IMR-90 (cell line): ENCODE data around the gene MAML2. TPM values are rescaled to one million over a fixed set of nuclear protein-coding genes. Genes with fewer than 3 reads are reported as not detected.
A peak's percentile ranks its signal among the peaks of the same experiment; 100 is the strongest.

Source experiments
- ATAC-seq: fragments of 200-7000 bp; cut with Tn5 transposase; 2 replicates; pipeline ENCODE4 v1.9.1; 2020; ENCODE audit warnings: low read depth, mild to moderate bottlenecking, moderate library complexity
- BruUV-seq: library from RNA; stranded (reverse); fragments of 400-500 nt; replicated peaks from 2 replicates; lab custom pipeline; 2021; lab: Mats Ljungman, UMichigan
- CTCF ChIA-PET: fragments of 300-600 bp; formaldehyde crosslinking; extraction: SDS; loops from one replicate; lab custom pipeline; 2021; ENCODE audit warnings: antibody characterized with exemption; lab: Yijun Ruan, JAX
- POLR2A ChIA-PET: fragments of 300-600 bp; sonication (Branson Sonifier 250); formaldehyde crosslinking; loops from one replicate; lab custom pipeline; 2022; ENCODE audit warnings: antibody characterized with exemption; ENCODE audit not compliant: unreplicated experiment; lab: Charles Lee
- DNase-seq: peaks from one replicate; pipeline ENCODE4 v3.0.0; 2013
- H2AFZ ChIP-seq: replicated peaks from 2 replicates; pipeline ENCODE3; 2013; ENCODE audit warnings: low read length, mild to moderate bottlenecking; ENCODE audit not compliant: poor library complexity
- H2AK5ac ChIP-seq: 2 replicates; pipeline ENCODE4 v1.6.1; 2013; ENCODE audit warnings: low read depth, low read length, inconsistent platforms
- H2AK9ac ChIP-seq: replicated peaks from 2 replicates; pipeline ENCODE3; 2013; ENCODE audit warnings: mild to moderate bottlenecking, low read depth, low read length, moderate library complexity; ENCODE audit not compliant: poor library complexity
- H2BK120ac ChIP-seq: 2 replicates; pipeline ENCODE4 v1.6.1; 2013; ENCODE audit warnings: low read depth, low read length, inconsistent platforms
- H2BK15ac ChIP-seq: 3 replicates; pipeline ENCODE4 v1.6.1; 2013; ENCODE audit warnings: low read depth, low read length, inconsistent platforms
- H2BK20ac ChIP-seq: 2 replicates; pipeline ENCODE4 v1.6.1; 2013; ENCODE audit warnings: low read depth, mild to moderate bottlenecking, inconsistent platforms, low read length, moderate library complexity
- H2BK5ac ChIP-seq: 2 replicates; pipeline ENCODE4 v1.6.1; 2013; ENCODE audit warnings: mild to moderate bottlenecking, low read depth, low read length, inconsistent platforms; ENCODE audit not compliant: poor library complexity, severe bottlenecking
- H3K14ac ChIP-seq: replicated peaks from 2 replicates; pipeline ENCODE4 v1.6.1; 2013; ENCODE audit warnings: low read depth, low read length, inconsistent platforms
- H3K18ac ChIP-seq: 2 replicates; pipeline ENCODE4 v1.6.1; 2013; ENCODE audit warnings: low read depth, low read length, control low read depth
- H3K23ac ChIP-seq: 2 replicates; pipeline ENCODE4 v1.6.1; 2013; ENCODE audit warnings: low read depth, low read length, inconsistent platforms
- H3K27ac ChIP-seq: 2 replicates; pipeline ENCODE4 v1.5.1; 2013; ENCODE audit warnings: mild to moderate bottlenecking, control low read depth, low read length; ENCODE audit not compliant: insufficient read depth
- H3K27me3 ChIP-seq: 2 replicates; pipeline ENCODE4 v1.6.1; 2013; ENCODE audit warnings: low read length; ENCODE audit not compliant: control insufficient read depth, insufficient read depth
- H3K36me3 ChIP-seq: 2 replicates; pipeline ENCODE4 v1.6.1; 2013; ENCODE audit warnings: low read length, mixed read lengths; ENCODE audit not compliant: control insufficient read depth, insufficient read depth
- H3K4ac ChIP-seq: 2 replicates; pipeline ENCODE4 v1.6.1; 2013; ENCODE audit warnings: low read depth, low read length, inconsistent platforms
- H3K4me1 ChIP-seq: 2 replicates; pipeline ENCODE4 v1.6.1; 2013; ENCODE audit warnings: low read length, mixed read lengths; ENCODE audit not compliant: control insufficient read depth, insufficient read depth
- H3K4me2 ChIP-seq: 2 replicates; pipeline ENCODE4 v1.6.1; 2013; ENCODE audit warnings: low read depth, mild to moderate bottlenecking, control low read depth, low read length, moderate library complexity
- H3K4me3 ChIP-seq: 2 replicates; pipeline ENCODE4 v1.5.1; 2013; ENCODE audit warnings: low read depth, mild to moderate bottlenecking, control low read depth, low read length, moderate library complexity; ENCODE audit not compliant: insufficient read depth
- H3K56ac ChIP-seq: 2 replicates; pipeline ENCODE4 v1.6.1; 2013; ENCODE audit warnings: low read length, inconsistent platforms; ENCODE audit not compliant: insufficient read depth; ENCODE audit errors: extremely low read depth
- H3K79me1 ChIP-seq, 2 experiments: 2 replicates each; pipeline ENCODE4 v1.6.1; 2013; ENCODE audit warnings: low read length in 2 of 2, inconsistent platforms in 1 of 2, low read depth in 1 of 2
- H3K9ac ChIP-seq: 2 replicates; pipeline ENCODE4 v1.6.1; 2013; ENCODE audit warnings: low read depth, low read length, control low read depth
- H3K9me1 ChIP-seq: 2 replicates; pipeline ENCODE4 v1.6.1; 2013; ENCODE audit warnings: low read length, inconsistent platforms; ENCODE audit not compliant: insufficient read depth
- H3K9me3 ChIP-seq: 2 replicates; pipeline ENCODE4 v1.6.1; 2013; ENCODE audit warnings: low read length; ENCODE audit not compliant: control insufficient read depth, insufficient read depth
- H4K20me1 ChIP-seq: 2 replicates; pipeline ENCODE4 v1.6.1; 2013; ENCODE audit warnings: low read length, inconsistent platforms; ENCODE audit not compliant: insufficient read depth
- H4K5ac ChIP-seq: 2 replicates; pipeline ENCODE4 v1.6.1; 2013; ENCODE audit warnings: mild to moderate bottlenecking, low read depth, low read length, control low read depth
- H4K8ac ChIP-seq, 2 experiments: 2 replicates each; pipeline ENCODE4 v1.6.1; 2013; ENCODE audit warnings: low read depth in 2 of 2, low read length in 2 of 2, control low read depth in 1 of 2, inconsistent platforms in 1 of 2
- H4K91ac ChIP-seq: 2 replicates; pipeline ENCODE4 v1.6.1; 2013; ENCODE audit warnings: low read depth, low read length, inconsistent platforms; ENCODE audit not compliant: insufficient read depth
- BHLHE40 ChIP-seq: fragments of 150-350 bp; IDR thresholded peaks from 2 replicates; pipeline ENCODE4 v1.6.1; 2016; ENCODE audit warnings: mild to moderate bottlenecking, low read depth, low read length
- CEBPB ChIP-seq: IDR thresholded peaks from 2 replicates; pipeline ENCODE4 v1.6.1; 2012; ENCODE audit warnings: low read depth, low read length, improper control_type of control experiment
- ELK1 ChIP-seq: fragments of 150-350 bp; IDR thresholded peaks from 2 replicates; pipeline ENCODE4 v1.6.1; 2016; ENCODE audit warnings: low read depth, mild to moderate bottlenecking, low read length, moderate library complexity, borderline replicate concordance
- FOS ChIP-seq: fragments of 150-350 bp; IDR thresholded peaks from 2 replicates; pipeline ENCODE4 v1.6.1; 2016; ENCODE audit warnings: low read depth, low read length
- POLR2A ChIP-seq: IDR thresholded peaks from 2 replicates; pipeline ENCODE4 v1.6.1; 2012; ENCODE audit warnings: mild to moderate bottlenecking, low read depth, low read length
- RAD21 ChIP-seq: IDR thresholded peaks from 2 replicates; pipeline ENCODE4 v1.6.1; 2012; ENCODE audit warnings: low read length, improper control_type of control experiment
- RCOR1 ChIP-seq: IDR thresholded peaks from 2 replicates; pipeline ENCODE4 v1.6.1; 2012; ENCODE audit warnings: mild to moderate bottlenecking, low read length, improper control_type of control experiment; ENCODE audit not compliant: insufficient replicate concordance
- RFX5 ChIP-seq: IDR thresholded peaks from 2 replicates; pipeline ENCODE4 v1.8.0; 2012; ENCODE audit warnings: low read depth, mild to moderate bottlenecking, low read length, moderate library complexity
- SMC3 ChIP-seq: fragments of 150-350 bp; IDR thresholded peaks from 2 replicates; pipeline ENCODE4 v1.6.1; 2016; ENCODE audit warnings: low read depth, mild to moderate bottlenecking, antibody characterized with exemption, low read length, moderate library complexity
- USF2 ChIP-seq: fragments of 150-350 bp; IDR thresholded peaks from 2 replicates; pipeline ENCODE4 v1.6.1; 2017; ENCODE audit warnings: mild to moderate bottlenecking, antibody characterized with exemption, low read length, low read depth
- WGBS, 2 experiments: methylation state at CpG; one replicate each; pipeline versions ENCODE4 v1.1.5 to v1.1.7; 2013; ENCODE audit warnings: missing lambda C conversion rate in 2 of 2; ENCODE audit not compliant: insufficient read length in 1 of 2; ENCODE audit errors: extremely low coverage in 2 of 2; 5-methylcytosine and 5-hydroxymethylcytosine counted together
- dilution Hi-C: fragments of 300-500 bp; cut with HindIII; formaldehyde crosslinking; loops from one replicate; pipeline ENCODE4 v1.14.3; 2018; ENCODE audit warnings: low sequenced_read_pairs; ENCODE audit not compliant: unreplicated experiment
- in situ Hi-C: fragments of 300-500 bp; cut with MboI; formaldehyde crosslinking; loops from 3 replicates; pipeline ENCODE4 v1.14.3; 2019; ENCODE audit warnings: low sequenced_read_pairs, inconsistent platforms, mixed read lengths
- intact Hi-C: fragments of 100-400 bp; cut with micrococcal nuclease; formaldehyde crosslinking; loops from 2 replicates; pipeline ENCODE4 v1.10.0; 2022
- polyA plus RNA-seq, 3 experiments: library from polyadenylated mRNA; depleted of rRNA; stranded (reverse); fragments of >200 nt; gene quantifications; 2 replicates each; pipeline ENCODE4 v1.2.3, GENCODE V29; 2012; ENCODE audit warnings: low replicate concordance in 1 of 3
- total RNA-seq: library from RNA; depleted of rRNA; stranded (reverse); fragments of >200 nt; gene quantifications from 2 replicates; pipeline ENCODE4 v1.2.3, GENCODE V29; 2012

MAML2 gene
- total and polyA plus RNA-seq, 2 of the 4 experiments (the other 2 are of a cell fraction): 15.0 to 19.5 TPM

GRCh38 chr11:96169250-96169649, 173.7 kb downstream of the MAML2 start:
- Histone ChIP-seq H3K18ac (peak overlapping the region; percentile 39), H3K79me1 (peaks cover 48 to 85% of the 10 kb centered on the region in 2 experiments), H2AK9ac (peak overlapping the region; percentile 47), H2BK20ac (peak overlapping the region; percentile 37), H3K4me1 (peaks cover 22% of the 10 kb centered on the region), H2BK5ac (peak overlapping the region; percentile 7), H3K9me1 (peaks cover 29% of the 10 kb centered on the region), H3K23ac (no peak overlapping the region; the same call in 1 of the 2 replicates), H3K27me3 (no peaks in the 10 kb centered on the region), H4K8ac (peak overlapping the region; percentile 2 to 4; a peak in 1 of 4 replicates), H3K27ac (peak overlapping the region; percentile 13), H3K4ac (peak overlapping the region; percentile 32), H2BK15ac (peak overlapping the region; percentile 88; the same call in 1 of the 3 replicates), H2BK120ac (peak overlapping the region; percentile 75), H4K20me1 (no peaks in the 10 kb centered on the region), H3K4me2 (peak overlapping the region; percentile 44; the same call in 1 of the 2 replicates), H4K5ac (peak overlapping the region; percentile 67; the same call in 1 of the 2 replicates), H3K14ac (no peak overlapping the region; the same call in 1 of the 2 replicates), H3K9ac (no peak overlapping the region), H2AK5ac (peak overlapping the region; percentile 18; the same call in 1 of the 2 replicates), H3K36me3 (no peaks in the 10 kb centered on the region), H3K4me3 (no peak overlapping the region), H4K91ac (peak overlapping the region; percentile 60), H2AFZ (no peak overlapping the region), H3K56ac (peak overlapping the region; percentile 2; the same call in 1 of the 2 replicates), H3K9me3 (no peaks in the 10 kb centered on the region)
- TF ChIP-seq ELK1 (no peak), RFX5 (no peak), SMC3 (no peak), RCOR1 (no peak), POLR2A (no peak), FOS (no peak), USF2 (no peak), CEBPB (no peak), RAD21 (no peak), BHLHE40 (no peak)
- ChIA-PET CTCF (no interaction called here), POLR2A (interaction anchor here (0.6 to 0.8 kb wide), 2 partner anchors 23 to 24 kb away, joined by 3 read pairs; no protein-coding TSS in a partner anchor)
- intact Hi-C loops (no loop called here), dilution Hi-C loops (no loop called here), in situ Hi-C loops (no loop called here)
- no TSS peak for BruUV-seq
- DNase-seq: no peak
- no peak for ATAC-seq
- WGBS, 2 experiments: no CpG with 5 or more reads among the region's 3 CpGs
